Liver (tissue), 3 donors: Measurements from ENCODE around the gene MBNL2.

Experiments used
- ATF3 ChIP-seq: IDR thresholded peaks from 2 replicates; pipeline ENCODE4 v1.6.1; 2016; ENCODE audit warnings: antibody characterized with exemption
- CTCF ChIP-seq: fragments of 150-350 bp; IDR thresholded peaks from 2 replicates; pipeline ENCODE4 v1.5.1; 2017; ENCODE audit warnings: improper control_type of control experiment, low read depth, low read length; ENCODE audit not compliant: missing input control
- EGR1 ChIP-seq, 2 donors: IDR thresholded peaks; 2 replicates each; pipeline ENCODE4 v1.6.1; 2016 to 2018; ENCODE audit warnings: antibody characterized with exemption in 2 of 2, low read depth in 2 of 2
- FOXA1 ChIP-seq: IDR thresholded peaks from 2 replicates; pipeline ENCODE4 v1.6.1; 2016; ENCODE audit warnings: antibody characterized with exemption
- HNF4G ChIP-seq: IDR thresholded peaks from 2 replicates; pipeline ENCODE4 v1.6.1; 2016; ENCODE audit warnings: antibody characterized with exemption
- MAX ChIP-seq: IDR thresholded peaks from 2 replicates; pipeline ENCODE4 v1.6.1; 2016; ENCODE audit warnings: antibody characterized with exemption
- YY1 ChIP-seq: IDR thresholded peaks from 2 replicates; pipeline ENCODE4 v1.6.1; 2016; ENCODE audit warnings: antibody characterized with exemption, mild to moderate bottlenecking
- ZBTB33 ChIP-seq: IDR thresholded peaks from 2 replicates; pipeline ENCODE4 v1.6.1; 2016; ENCODE audit warnings: antibody characterized with exemption
- donor health status: healthy.
- donor health status: healthy.

GRCh38 chr13:97250560-97250959 lies 28.4 kb downstream of the MBNL2 start:
- TF ChIP-seq CTCF, result no peak
- no peak for TF ChIP-seq MAX
- TF ChIP-seq ZBTB33, result no peak
- no peak for TF ChIP-seq EGR1 (IDR thresholded peaks at IDR 0.05; ENCODE audit: low read depth in 2 of 2)
- no peak for TF ChIP-seq HNF4G
- no peak for TF ChIP-seq ATF3
- TF ChIP-seq YY1, result no peak
- no peak for TF ChIP-seq FOXA1
